ENCODE results near the gene KREMEN1.

KREMEN1 gene

DNA sequence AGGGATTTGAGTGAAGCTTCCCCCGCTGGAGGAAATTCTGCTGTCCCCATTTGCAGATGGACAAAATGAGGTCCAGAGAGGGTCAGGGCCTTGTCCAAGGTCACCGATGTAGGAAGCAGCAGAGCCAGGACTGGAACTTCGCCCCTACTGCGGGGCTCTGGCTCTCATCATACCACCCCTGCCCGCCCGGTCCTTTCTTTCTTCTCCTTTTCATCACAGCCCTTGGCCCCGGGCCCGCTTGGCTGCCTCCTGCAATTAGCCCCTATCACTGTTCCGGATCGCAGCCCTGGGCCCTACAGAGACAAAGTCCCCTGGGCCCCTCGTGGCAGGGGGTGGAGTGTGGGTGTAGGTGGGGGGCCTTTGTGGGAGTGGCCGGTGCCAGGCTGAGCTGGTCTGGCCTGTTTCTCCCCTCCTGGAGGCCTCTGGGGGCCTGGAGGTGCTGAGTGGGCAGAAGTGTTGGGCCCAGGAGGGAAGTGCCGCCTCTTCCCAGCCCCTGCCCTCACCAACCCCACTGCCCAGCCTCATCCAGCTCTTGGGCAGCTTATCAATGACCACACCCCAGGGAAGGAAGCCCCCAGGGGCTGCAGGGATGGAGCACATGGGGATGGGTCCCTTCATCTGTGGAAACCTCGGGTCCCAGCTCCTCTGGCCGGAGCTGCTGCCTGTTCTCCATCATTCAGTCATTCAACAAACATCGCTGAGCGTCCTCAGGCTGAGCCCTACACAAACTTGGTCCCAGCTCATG, 136.2 kb downstream of the KREMEN1 start:
- Histone ChIP-seq H3K36me3 (replicated peaks; ENCODE audit: insufficient read depth, low read length) (no peaks in the 10 kb centered on the region), H3K79me2 (ENCODE audit: low read length) (peaks cover 11% of the 10 kb centered on the region), H3K9me2 (replicated peaks; ENCODE audit: insufficient read depth, low read length) (no peaks in the 10 kb centered on the region), H3K9ac (ENCODE audit: low read length) (no peak overlapping the region), H3K9me3 (replicated peaks; ENCODE audit: insufficient read depth, low read length) (no peaks in the 10 kb centered on the region), H3F3A (ENCODE audit: insufficient read depth, low read length) (peaks cover 14% of the 10 kb centered on the region), H4K20me1 (ENCODE audit: insufficient read depth, low read length) (no peaks in the 10 kb centered on the region), H3K27me3 (replicated peaks; ENCODE audit: insufficient read depth, low read length) (no peaks in the 10 kb centered on the region), H3K4me2 (ENCODE audit: low read depth, low read length) (no peak overlapping the region), H3K4me3 (ENCODE audit: low read length) (no peak overlapping the region), H3K4me1 (ENCODE audit: low read length) (peaks cover 31% of the 10 kb centered on the region), H3K27ac (ENCODE audit: low read length) (no peak overlapping the region), H2AFZ (ENCODE audit: low read length) (no peak overlapping the region)
- TF ChIP-seq EZH2 (optimal IDR thresholded peaks at IDR 0.05; ENCODE audit: low read depth, low read length) (no peak), EZH2phosphoT487 (IDR thresholded peaks at IDR 0.05; ENCODE audit: low read length) (no peak)
- TF ChIP-seq, protein P1, sequence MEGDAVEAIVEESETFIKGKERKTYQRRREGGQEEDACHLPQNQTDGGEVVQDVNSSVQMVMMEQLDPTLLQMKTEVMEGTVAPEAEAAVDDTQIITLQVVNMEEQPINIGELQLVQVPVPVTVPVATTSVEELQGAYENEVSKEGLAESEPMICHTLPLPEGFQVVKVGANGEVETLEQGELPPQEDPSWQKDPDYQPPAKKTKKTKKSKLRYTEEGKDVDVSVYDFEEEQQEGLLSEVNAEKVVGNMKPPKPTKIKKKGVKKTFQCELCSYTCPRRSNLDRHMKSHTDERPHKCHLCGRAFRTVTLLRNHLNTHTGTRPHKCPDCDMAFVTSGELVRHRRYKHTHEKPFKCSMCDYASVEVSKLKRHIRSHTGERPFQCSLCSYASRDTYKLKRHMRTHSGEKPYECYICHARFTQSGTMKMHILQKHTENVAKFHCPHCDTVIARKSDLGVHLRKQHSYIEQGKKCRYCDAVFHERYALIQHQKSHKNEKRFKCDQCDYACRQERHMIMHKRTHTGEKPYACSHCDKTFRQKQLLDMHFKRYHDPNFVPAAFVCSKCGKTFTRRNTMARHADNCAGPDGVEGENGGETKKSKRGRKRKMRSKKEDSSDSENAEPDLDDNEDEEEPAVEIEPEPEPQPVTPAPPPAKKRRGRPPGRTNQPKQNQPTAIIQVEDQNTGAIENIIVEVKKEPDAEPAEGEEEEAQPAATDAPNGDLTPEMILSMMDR (IDR thresholded peaks at IDR 0.05; ENCODE audit: low read length): no peak
- DNase-seq: no peak

GRCh38 chr22:29209624-29209929, 136.7 kb downstream of the KREMEN1 start:
- H3K9me3 ChIP-seq (replicated peaks; ENCODE audit: insufficient read depth, low read length): no peaks in the 10 kb centered on the region
- peaks cover 11% of the 10 kb centered on the region for H3K79me2 ChIP-seq (ENCODE audit: low read length)
- H2AFZ ChIP-seq (ENCODE audit: low read length): no peak overlapping the region
- no peak overlapping the region for H3K9ac ChIP-seq (ENCODE audit: low read length)
- no peaks in the 10 kb centered on the region for H3K9me2 ChIP-seq (replicated peaks; ENCODE audit: insufficient read depth, low read length)
- H3F3A ChIP-seq (ENCODE audit: insufficient read depth, low read length): peaks cover 9% of the 10 kb centered on the region
- no peaks in the 10 kb centered on the region for H3K27me3 ChIP-seq (replicated peaks; ENCODE audit: insufficient read depth, low read length)
- no peaks in the 10 kb centered on the region for H4K20me1 ChIP-seq (ENCODE audit: insufficient read depth, low read length)
- no peak overlapping the region for H3K4me2 ChIP-seq (ENCODE audit: low read depth, low read length)
- H3K27ac ChIP-seq (ENCODE audit: low read length): no peak overlapping the region
- H3K4me3 ChIP-seq (ENCODE audit: low read length): no peak overlapping the region
- H3K36me3 ChIP-seq (replicated peaks; ENCODE audit: insufficient read depth, low read length): no peaks in the 10 kb centered on the region
- TF ChIP-seq, protein P1 (IDR thresholded peaks at IDR 0.05; ENCODE audit: low read length): no peak
- no peak for TF ChIP-seq EZH2 (optimal IDR thresholded peaks at IDR 0.05; ENCODE audit: low read depth, low read length)
- TF ChIP-seq EZH2phosphoT487 (IDR thresholded peaks at IDR 0.05; ENCODE audit: low read length): no peak
- no peak for DNase-seq
- peaks cover 26% of the 10 kb centered on the region for H3K4me1 ChIP-seq (ENCODE audit: low read length)

- Histone ChIP-seq H3K27ac (ENCODE audit: low read length) (no peak overlapping the region), H3K36me3 (replicated peaks; ENCODE audit: insufficient read depth, low read length) (no peaks in the 10 kb centered on the region), H3K9me2 (replicated peaks; ENCODE audit: insufficient read depth, low read length) (no peaks in the 10 kb centered on the region), H3F3A (ENCODE audit: insufficient read depth, low read length) (no peaks in the 10 kb centered on the region), H3K4me1 (ENCODE audit: low read length) (peaks cover 17% of the 10 kb centered on the region), H2AFZ (ENCODE audit: low read length) (no peak overlapping the region), H3K27me3 (replicated peaks; ENCODE audit: insufficient read depth, low read length) (no peaks in the 10 kb centered on the region), H3K9ac (ENCODE audit: low read length) (no peak overlapping the region), H4K20me1 (ENCODE audit: insufficient read depth, low read length) (no peaks in the 10 kb centered on the region), H3K4me2 (ENCODE audit: low read depth, low read length) (no peak overlapping the region), H3K79me2 (ENCODE audit: low read length) (peaks cover 10% of the 10 kb centered on the region), H3K9me3 (replicated peaks; ENCODE audit: insufficient read depth, low read length) (no peaks in the 10 kb centered on the region), H3K4me3 (ENCODE audit: low read length) (no peak overlapping the region)
- DNase-seq: no peak
- TF ChIP-seq EZH2 (optimal IDR thresholded peaks at IDR 0.05; ENCODE audit: low read depth, low read length) (no peak), EZH2phosphoT487 (IDR thresholded peaks at IDR 0.05; ENCODE audit: low read length) (no peak)
- TF ChIP-seq, protein P1 (IDR thresholded peaks at IDR 0.05; ENCODE audit: low read length): no peak
These were observed 138.2 kb downstream of the KREMEN1 start for GRCh38 chr22:29211066-29211465.

Measured in MM.1S (cell line).